Breast epithelium (tissue), 3 donors: Measurements from ENCODE around the gene KSR2.

Experiments
- CTCF ChIP-seq, 3 donors: fragments of 450-650 bp; IDR thresholded peaks; one replicate each; pipeline ENCODE4 v1.5.1; 2016 to 2017; ENCODE audit warnings: antibody characterized with exemption in 3 of 3, mild to moderate bottlenecking in 3 of 3, moderate library complexity in 3 of 3
- POLR2A ChIP-seq: fragments of 450-650 bp; IDR thresholded peaks from one replicate; pipeline ENCODE4 v1.6.1; 2016; ENCODE audit warnings: antibody characterized with exemption, mild to moderate bottlenecking, moderate library complexity

GRCh38 chr12:117789195-117789912 lies 179.4 kb downstream of the KSR2 start:
- TF ChIP-seq CTCF (IDR thresholded peaks at IDR 0.05), result no peak
- TF ChIP-seq POLR2A, result no peak
